SK-N-SH (cell line): ENCODE measurements around the gene TPRG1.

Experiments used
- EP300 ChIP-seq, 2 experiments: IDR thresholded peaks; 2 replicates each; pipeline versions ENCODE4 v1.4.0 to v1.6.1; 2012; ENCODE audit warnings: borderline replicate concordance in 1 of 2, low read depth in 1 of 2, low read length in 1 of 2
- MEF2A ChIP-seq: IDR thresholded peaks from 2 replicates; pipeline ENCODE4 v1.4.0; 2012; ENCODE audit warnings: low read depth, borderline replicate concordance
- POLR2AphosphoS5 ChIP-seq: IDR thresholded peaks from 2 replicates; pipeline ENCODE4 v1.6.1; 2012; ENCODE audit warnings: low read depth, low read length
- RAD21 ChIP-seq: IDR thresholded peaks from 2 replicates; pipeline ENCODE4 v1.6.1; 2012; ENCODE audit warnings: mild to moderate bottlenecking, low read length
- TEAD4 ChIP-seq: IDR thresholded peaks from 2 replicates; pipeline ENCODE4 v1.4.0; 2012; ENCODE audit warnings: mild to moderate bottlenecking, borderline replicate concordance; ENCODE audit not compliant: insufficient read depth
- YY1 ChIP-seq: IDR thresholded peaks from 2 replicates; pipeline ENCODE4 v1.4.0; 2012; ENCODE audit warnings: low read depth, mild to moderate bottlenecking
- TF ChIP-seq, protein P1 (sequence below): fragments of 200-600 bp; sonication (generic); IDR thresholded peaks from 2 replicates; pipeline ENCODE4 v1.6.1; 2017; ENCODE audit warnings: antibody characterized with exemption, mild to moderate bottlenecking, moderate library complexity
- TF ChIP-seq, protein P2 (sequence below): fragments of 150-350 bp; IDR thresholded peaks from 2 replicates; pipeline ENCODE4 v1.6.1; 2017; ENCODE audit warnings: antibody characterized with exemption, low read length, low read depth, borderline replicate concordance

- TF ChIP-seq, protein P1, sequence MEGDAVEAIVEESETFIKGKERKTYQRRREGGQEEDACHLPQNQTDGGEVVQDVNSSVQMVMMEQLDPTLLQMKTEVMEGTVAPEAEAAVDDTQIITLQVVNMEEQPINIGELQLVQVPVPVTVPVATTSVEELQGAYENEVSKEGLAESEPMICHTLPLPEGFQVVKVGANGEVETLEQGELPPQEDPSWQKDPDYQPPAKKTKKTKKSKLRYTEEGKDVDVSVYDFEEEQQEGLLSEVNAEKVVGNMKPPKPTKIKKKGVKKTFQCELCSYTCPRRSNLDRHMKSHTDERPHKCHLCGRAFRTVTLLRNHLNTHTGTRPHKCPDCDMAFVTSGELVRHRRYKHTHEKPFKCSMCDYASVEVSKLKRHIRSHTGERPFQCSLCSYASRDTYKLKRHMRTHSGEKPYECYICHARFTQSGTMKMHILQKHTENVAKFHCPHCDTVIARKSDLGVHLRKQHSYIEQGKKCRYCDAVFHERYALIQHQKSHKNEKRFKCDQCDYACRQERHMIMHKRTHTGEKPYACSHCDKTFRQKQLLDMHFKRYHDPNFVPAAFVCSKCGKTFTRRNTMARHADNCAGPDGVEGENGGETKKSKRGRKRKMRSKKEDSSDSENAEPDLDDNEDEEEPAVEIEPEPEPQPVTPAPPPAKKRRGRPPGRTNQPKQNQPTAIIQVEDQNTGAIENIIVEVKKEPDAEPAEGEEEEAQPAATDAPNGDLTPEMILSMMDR = no peak
- TF ChIP-seq TEAD4 (no peak), YY1 (no peak), EP300 (IDR thresholded peaks at IDR 0.05; ENCODE audit: borderline replicate concordance in 1 of 2, low read depth in 1 of 2, low read length in 1 of 2) (no peak), RAD21 (no peak), POLR2AphosphoS5 (no peak), MEF2A (no peak)
- TF ChIP-seq, protein P2, sequence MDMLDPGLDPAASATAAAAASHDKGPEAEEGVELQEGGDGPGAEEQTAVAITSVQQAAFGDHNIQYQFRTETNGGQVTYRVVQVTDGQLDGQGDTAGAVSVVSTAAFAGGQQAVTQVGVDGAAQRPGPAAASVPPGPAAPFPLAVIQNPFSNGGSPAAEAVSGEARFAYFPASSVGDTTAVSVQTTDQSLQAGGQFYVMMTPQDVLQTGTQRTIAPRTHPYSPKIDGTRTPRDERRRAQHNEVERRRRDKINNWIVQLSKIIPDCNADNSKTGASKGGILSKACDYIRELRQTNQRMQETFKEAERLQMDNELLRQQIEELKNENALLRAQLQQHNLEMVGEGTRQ = no peak
Observed at GRCh38 chr3:189238071-189238470, 66.3 kb downstream of the TPRG1 start.
